Heart right ventricle (tissue), 16 donors: Measurements from ENCODE around the gene RNASET2. TPM values are rescaled to one million over a fixed set of nuclear protein-coding genes. Genes with fewer than 3 reads are reported as not detected.
A peak's percentile ranks its signal among the peaks of the same experiment; 100 is the strongest.

Experiments used
- ATAC-seq, 8 donors: fragments of 200-7000 bp; cut with Tn5 transposase; one replicate each; pipeline ENCODE4 v1.9.1; 2020; ENCODE audit warnings: mild to moderate bottlenecking in 8 of 8, moderate library complexity in 8 of 8, moderate number of reproducible peaks in 1 of 8
- DNase-seq, 2 donors: peaks; one replicate each; pipeline ENCODE4 v3.0.0-alpha.2; 2020
- H3K27ac ChIP-seq, 10 donors: fragments of 200-600 bp; sonication (generic) in 2 of 10; one replicate each; pipeline versions ENCODE4 v1.5.0 to v1.8.0; 2020 to 2022; ENCODE audit warnings: mild to moderate bottlenecking in 3 of 10
- H3K27me3 ChIP-seq, 7 donors: fragments of 200-600 bp; one replicate each; pipeline ENCODE4 v1.8.0; 2021 to 2022; ENCODE audit warnings: mild to moderate bottlenecking in 2 of 7
- H3K36me3 ChIP-seq, 9 donors: fragments of 200-600 bp; sonication (generic) in 1 of 9; one replicate each; pipeline versions ENCODE4 v1.5.0 to v1.8.0; 2020 to 2022; ENCODE audit warnings: mild to moderate bottlenecking in 2 of 9
- H3K4me1 ChIP-seq, 9 donors: fragments of 200-600 bp; sonication (generic) in 1 of 9; one replicate each; pipeline versions ENCODE4 v1.5.0 to v1.8.0; 2020 to 2022; ENCODE audit warnings: mild to moderate bottlenecking in 4 of 9
- H3K4me3 ChIP-seq, 10 donors: fragments of 200-600 bp; sonication (generic) in 2 of 10; one replicate each; pipeline versions ENCODE4 v1.5.0 to v1.8.0; 2020 to 2022; ENCODE audit warnings: mild to moderate bottlenecking in 7 of 10, moderate library complexity in 2 of 10
- H3K9me3 ChIP-seq, 11 donors: fragments of 200-600 bp in 10 of 11; sonication (generic) in 2 of 11; one replicate each; pipeline versions ENCODE4 v1.5.0 to v1.8.0; 2013 to 2022; ENCODE audit warnings: mild to moderate bottlenecking in 2 of 11, control low read depth in 1 of 11, moderate library complexity in 1 of 11
- WGBS, 2 donors: extraction: QIAGEN DNeasy Blood & Tissue Kit; methylation state at CpG; one replicate each; pipeline ENCODE4 v1.1.7; 2013; ENCODE audit warnings: inconsistent platforms in 1 of 2; 5-methylcytosine and 5-hydroxymethylcytosine counted together
- intact Hi-C, 10 donors: fragments of 100-400 bp; cut with DNase I; formaldehyde crosslinking; loops; one replicate each; pipeline versions ENCODE4 v1.11.1 to v1.14.2; 2022
- polyA plus RNA-seq, 2 donors: library from polyadenylated mRNA; stranded (reverse); fragments of 200-250 nt; gene quantifications; one replicate each; pipeline ENCODE4 v1.2.3, GENCODE V29; 2013
- total RNA-seq, 10 donors: library from RNA; stranded (reverse); fragmentation: NEBNext Ultra II Directional in 3 of 10; extraction: Animal tissue kit (Norgen Biotek cat#: 25700) in 3 of 10; gene quantifications; one replicate each; pipeline versions ENCODE4 v1.2.1 to v1.2.4, GENCODE V29; 2021 to 2023
- TF ChIP-seq, protein P1 (sequence below), 9 donors: fragments of 200-600 bp; sonication (generic) in 2 of 9; IDR thresholded peaks; one replicate each; pipeline versions ENCODE4 v1.5.0 to v1.8.0; 2021 to 2022; ENCODE audit warnings: antibody characterized with exemption in 9 of 9, mild to moderate bottlenecking in 5 of 9, moderate library complexity in 1 of 9
- donor health status: Arrhythmogenic right ventricular cardiomyopathy.
- donor health status: ischemic (EF 13 %, LVEDD 7.1; RV severe dilation, severe dysfunction).
- donor health status: healthy with polysubstance abuse.
- donor health status: DM: no; HTN: yes; CAD: no.
- donor health status: DM: no; HTN: no; CAD: no.
- donor health status: ischemic (EF 25% LVEDD 6.9; RV normal size, moderate dysfunction).
- donor health status: ischemic (EF 25% LVEDD 5.7; RV mildly dilated, moderate dysfunction).
- donor health status: healthy.
- donor health status: DM: yes; HTN: yes; CAD: no.
- donor health status: Ischemic cardiomyopathy.
- donor health status: ischemic (EF 35%, LVEDD 5.7; RV mildly dilated, moderate dysfunction).
- donor health status: nonischemic (EF 11% LVEDD 7.7; RV severe dilation, severe dysfunction).
- donor health status: DM: yes; HTN: yes; CAD: no.
- donor health status: PGD.
- donor health status: ischemic (EF 29% LVEDD 5.4; RV normal size, mild dysfunction).
- donor health status: nonischemic (EF 23%, LVEDD 6.1; RV moderate dilation, normal function).

Gene RNASET2
- total and polyA plus RNA-seq, 12 donors: 7.1 to 44.3 (median 12.1) TPM

DNA sequence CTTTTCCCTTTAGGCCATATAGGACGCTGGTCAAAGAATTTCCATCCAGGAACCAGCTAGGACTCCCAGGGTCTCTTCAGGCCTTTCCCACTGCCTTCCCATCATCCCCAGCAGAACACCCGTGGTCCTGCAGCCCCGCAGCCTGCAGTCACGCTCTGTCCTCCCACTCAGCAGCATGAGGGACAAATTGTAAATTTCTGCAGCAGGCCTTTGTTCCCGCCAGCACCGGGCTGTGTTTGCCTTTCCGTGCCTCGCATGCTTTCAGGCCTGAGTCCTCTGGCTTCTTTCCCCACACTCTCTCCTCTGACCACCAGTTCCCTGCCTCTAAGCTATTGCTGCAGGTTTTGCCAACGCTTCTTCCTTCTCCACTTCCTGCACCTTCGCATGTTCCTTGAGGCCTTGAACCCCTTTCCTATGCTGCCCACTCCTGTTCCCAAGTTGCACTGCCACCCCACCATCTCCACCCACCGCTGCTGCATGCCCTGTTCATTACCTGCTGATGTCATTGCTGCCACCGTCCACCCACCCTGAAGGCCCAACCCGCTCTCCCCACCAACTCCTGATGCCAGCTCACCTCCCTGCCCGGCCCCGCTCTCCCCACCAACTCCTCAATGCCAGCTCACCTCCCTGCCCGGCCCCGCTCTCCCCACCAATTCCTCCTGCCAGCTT is 49.8 kb downstream of the RNASET2 start:
- ATAC-seq (no peak), DNase-seq (no peak)
- intact Hi-C loops: no loop called here
- peaks cover 0 to 17% (median 0%) of the 10 kb centered on the region in 7 donors for H3K27me3 ChIP-seq
- H3K36me3 ChIP-seq: no peaks in the 10 kb centered on the region
- no peak overlapping the region for H3K4me3 ChIP-seq
- 90 to 93% methylated on average over 17 of the region's 17 CpGs for WGBS, 2 donors
- TF ChIP-seq, protein P1, sequence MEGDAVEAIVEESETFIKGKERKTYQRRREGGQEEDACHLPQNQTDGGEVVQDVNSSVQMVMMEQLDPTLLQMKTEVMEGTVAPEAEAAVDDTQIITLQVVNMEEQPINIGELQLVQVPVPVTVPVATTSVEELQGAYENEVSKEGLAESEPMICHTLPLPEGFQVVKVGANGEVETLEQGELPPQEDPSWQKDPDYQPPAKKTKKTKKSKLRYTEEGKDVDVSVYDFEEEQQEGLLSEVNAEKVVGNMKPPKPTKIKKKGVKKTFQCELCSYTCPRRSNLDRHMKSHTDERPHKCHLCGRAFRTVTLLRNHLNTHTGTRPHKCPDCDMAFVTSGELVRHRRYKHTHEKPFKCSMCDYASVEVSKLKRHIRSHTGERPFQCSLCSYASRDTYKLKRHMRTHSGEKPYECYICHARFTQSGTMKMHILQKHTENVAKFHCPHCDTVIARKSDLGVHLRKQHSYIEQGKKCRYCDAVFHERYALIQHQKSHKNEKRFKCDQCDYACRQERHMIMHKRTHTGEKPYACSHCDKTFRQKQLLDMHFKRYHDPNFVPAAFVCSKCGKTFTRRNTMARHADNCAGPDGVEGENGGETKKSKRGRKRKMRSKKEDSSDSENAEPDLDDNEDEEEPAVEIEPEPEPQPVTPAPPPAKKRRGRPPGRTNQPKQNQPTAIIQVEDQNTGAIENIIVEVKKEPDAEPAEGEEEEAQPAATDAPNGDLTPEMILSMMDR (IDR thresholded peaks at IDR 0.05): no peak
- peaks cover 0 to 20% (median 7%) of the 10 kb centered on the region in 9 donors for H3K4me1 ChIP-seq
- no peak overlapping the region for H3K27ac ChIP-seq
- no peaks in the 10 kb centered on the region for H3K9me3 ChIP-seq

DNA sequence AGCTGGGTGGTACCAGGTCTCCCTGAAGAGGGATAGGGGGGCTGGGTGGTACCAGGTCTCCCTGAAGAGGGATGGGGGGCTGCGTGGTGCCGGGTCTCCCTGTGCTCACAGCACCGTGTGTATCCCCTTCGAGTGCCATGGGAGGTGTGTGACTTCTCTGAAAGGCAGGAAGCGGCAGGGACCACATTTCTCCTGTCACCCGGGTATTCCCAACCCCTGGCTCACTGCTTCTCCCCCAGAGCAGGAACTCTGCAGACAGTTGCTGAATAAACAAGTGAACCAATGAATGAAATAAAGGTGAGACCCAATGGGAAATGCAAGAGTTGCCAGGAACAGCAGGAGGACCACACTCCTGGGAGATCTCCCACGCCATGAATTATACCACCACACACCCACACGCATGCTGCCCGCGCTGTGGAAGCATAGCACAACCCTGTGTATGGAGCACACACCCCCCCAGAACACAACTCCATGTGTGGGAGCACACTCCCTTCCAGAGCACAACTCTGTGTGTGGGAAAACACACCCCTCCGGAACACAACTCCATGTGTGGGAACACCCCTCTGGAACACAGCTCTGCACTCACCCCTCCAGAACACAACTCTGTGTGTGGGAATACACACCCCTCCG is 50.7 kb downstream of the RNASET2 start:
- Histone ChIP-seq H3K4me1 (peaks cover 0 to 20% (median 7%) of the 10 kb centered on the region in 9 donors), H3K4me3 (no peak overlapping the region), H3K27ac (no peak overlapping the region), H3K27me3 (peaks cover 0 to 17% (median 0%) of the 10 kb centered on the region in 7 donors), H3K36me3 (no peaks in the 10 kb centered on the region), H3K9me3 (no peaks in the 10 kb centered on the region)
- TF ChIP-seq, protein P1 (IDR thresholded peaks at IDR 0.05): no peak
- ATAC-seq (no peak), DNase-seq (no peak)
- intact Hi-C loops: no loop called here
- WGBS, 2 donors: 83 to 87% methylated on average over 12 of the region's 12 CpGs

DNA sequence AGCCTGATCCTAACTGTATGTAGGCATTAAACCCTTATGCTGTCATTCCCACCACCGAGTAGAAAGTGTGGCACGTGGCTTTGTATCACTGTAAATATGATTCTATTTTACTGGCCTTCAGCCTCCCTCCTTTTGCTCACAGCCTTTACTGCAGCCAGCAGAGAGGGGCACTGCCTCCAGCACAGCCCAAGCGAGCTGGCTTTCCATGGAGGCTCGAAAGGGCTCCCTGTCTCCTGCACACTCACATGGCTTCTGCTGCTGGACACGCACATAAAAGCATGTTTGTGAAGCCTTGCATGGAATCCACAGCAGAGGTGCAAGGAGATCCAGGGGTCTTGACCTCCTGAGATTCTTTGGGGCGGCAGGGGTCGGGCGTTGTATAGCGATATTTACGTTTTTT is 51.3 kb downstream of the RNASET2 start:
- peaks cover 0 to 17% (median 0%) of the 10 kb centered on the region in 7 donors for H3K27me3 ChIP-seq
- H3K9me3 ChIP-seq: no peaks in the 10 kb centered on the region
- no peak overlapping the region for H3K4me3 ChIP-seq
- no peak overlapping the region for H3K27ac ChIP-seq
- peaks cover 0 to 20% (median 7%) of the 10 kb centered on the region in 9 donors for H3K4me1 ChIP-seq
- intact Hi-C loops: no loop called here
- H3K36me3 ChIP-seq: no peaks in the 10 kb centered on the region
- ATAC-seq: no peak
- TF ChIP-seq, protein P1 (IDR thresholded peaks at IDR 0.05): no peak
- DNase-seq: no peak
- 82 to 84% methylated on average over 10 of the region's 10 CpGs for WGBS, 2 donors

DNA sequence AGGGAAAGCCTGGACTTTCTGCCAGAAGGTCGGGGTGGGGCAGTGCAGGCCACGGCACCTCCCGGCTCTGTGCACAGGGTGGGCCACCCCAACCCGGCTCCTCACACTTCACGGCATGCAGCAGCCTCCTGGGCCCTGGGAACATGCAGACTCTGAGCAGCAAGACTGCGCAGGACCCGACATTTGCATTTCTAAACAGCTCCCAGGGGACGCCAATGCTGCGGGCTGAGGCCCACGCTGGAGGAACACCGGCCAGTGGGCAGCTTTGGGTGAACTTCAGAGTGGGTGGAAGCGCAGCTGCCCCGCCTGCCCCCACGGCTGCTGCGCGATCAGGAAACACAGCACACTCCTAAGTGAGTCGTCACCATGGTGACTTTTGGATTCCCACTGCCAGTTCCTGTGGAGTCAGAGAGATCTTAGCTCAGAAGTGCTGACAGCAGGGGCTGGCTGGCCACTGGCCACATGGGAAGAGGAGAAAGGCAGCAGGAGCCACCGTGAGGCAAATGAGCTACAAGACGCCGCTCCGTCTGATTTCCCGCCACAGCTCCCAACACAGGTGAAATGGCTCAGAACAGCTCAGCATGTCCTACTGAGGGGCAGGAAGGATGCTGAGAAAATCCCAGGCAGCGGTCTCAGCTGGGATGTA is 52.1 kb downstream of the RNASET2 start:
- Histone ChIP-seq H3K9me3 (no peaks in the 10 kb centered on the region), H3K27me3 (peaks cover 0 to 17% (median 0%) of the 10 kb centered on the region in 7 donors), H3K4me3 (peak overlapping the region in 4 of 10 donors; percentile 2 to 31 (median 14)), H3K27ac (no peak overlapping the region), H3K4me1 (peaks cover 0 to 20% (median 7%) of the 10 kb centered on the region in 9 donors), H3K36me3 (no peaks in the 10 kb centered on the region)
- TF ChIP-seq, protein P1 (IDR thresholded peaks at IDR 0.05): no peak
- WGBS, 2 donors: 19 to 27% methylated on average over 23 of the region's 23 CpGs
- ATAC-seq (peak in 7 of 8 donors; percentile 18 to 55 (median 30)), DNase-seq (no peak)
- intact Hi-C loops: no loop called here
